Stimulated activated CD8-positive, alpha-beta memory T cell treated with anti-CD3 and anti-CD28 coated beads, Interleukin-4, amount 100 ng/mL, for 24 hours (primary cell): ENCODE data around the gene MYOD1.

Experiments used
- DNase-seq: peaks from one replicate; pipeline ENCODE4 v3.0.0-alpha.2; 2020; ENCODE audit warnings: low read depth

MYOD1 gene

GRCh38 chr11:17702876-17703275, 16.5 kb upstream of the MYOD1 start:
- DNase-seq = no peak

GRCh38 chr11:17703951-17704350, 15.4 kb upstream of the MYOD1 start:
- no peak for DNase-seq

- DNase-seq = no peak
These were observed 11.5 kb upstream of the MYOD1 start for GRCh38 chr11:17707830-17708229.

GRCh38 chr11:17711836-17712235, 7.5 kb upstream of the MYOD1 start:
- DNase-seq = no peak

GRCh38 chr11:17713851-17714250, 5.5 kb upstream of the MYOD1 start:
- DNase-seq = no peak

GRCh38 chr11:17714356-17714854, 5.0 kb upstream of the MYOD1 start:
- no peak for DNase-seq

- DNase-seq = no peak
These were observed 4.5 kb upstream of the MYOD1 start for GRCh38 chr11:17714870-17715269.

- DNase-seq = no peak
These were observed 2.6 kb upstream of the MYOD1 start for GRCh38 chr11:17716807-17717206.

- DNase-seq = no peak
These were observed 1.4 kb upstream of the MYOD1 start for GRCh38 chr11:17718015-17718414.

- no peak for DNase-seq
These were observed 835 bp upstream of the MYOD1 start for GRCh38 chr11:17718510-17718962.

- no peak for DNase-seq
These were observed 796 bp downstream of the MYOD1 start for GRCh38 chr11:17719938-17720795.

- no peak for DNase-seq
These were observed 1.4 kb downstream of the MYOD1 start for GRCh38 chr11:17720796-17721171.

GRCh38 chr11:17721242-17721999, 2.0 kb downstream of the MYOD1 start:
- no peak for DNase-seq

GRCh38 chr11:17722000-17722643, 2.8 kb downstream of the MYOD1 start:
- DNase-seq = no peak

GRCh38 chr11:17724020-17724908, 4.9 kb downstream of the MYOD1 start:
- DNase-seq = no peak

- DNase-seq = no peak
These were observed 5.8 kb downstream of the MYOD1 start for GRCh38 chr11:17725174-17725573.

GRCh38 chr11:17730137-17730536, 10.8 kb downstream of the MYOD1 start:
- DNase-seq = no peak

- DNase-seq = peak; percentile 42
These were observed 11.5 kb downstream of the MYOD1 start for GRCh38 chr11:17730608-17731462.

- no peak for DNase-seq
These were observed 13.9 kb downstream of the MYOD1 start for GRCh38 chr11:17733261-17733660.

GRCh38 chr11:17734418-17734911, 15.1 kb downstream of the MYOD1 start, which contains the start of gene KCNC1:
KCNC1 (plus strand) TSS chr11:17734781; CDS start chr11:17736003, 1,222 bp downstream.
- no peak for DNase-seq
